Fibroblast of skin of left quadriceps (primary cell): ENCODE results near the gene SHMT1.
A peak's percentile ranks its signal among the peaks of the same experiment; 100 is the strongest.
"Not testable (repeated sequence)": the region's sequence is repeated elsewhere in the genome, so short reads cannot be mapped to it uniquely, and the experiment has no call there.

Experiments used
- DNase-seq, 2 experiments: peaks; one replicate each; pipeline ENCODE4 v3.0.0-alpha.2; 2013; ENCODE audit warnings: low read depth in 2 of 2

The SHMT1 gene

GRCh38 chr17:18363101-18364049, at the start of gene SHMT1:
Gene SHMT1, minus strand, starts transcription at chr17:18363550. Its CDS starts 7,569 bp downstream, at chr17:18355981.
- DNase-seq, result peak; percentile 48 to 57

GRCh38 chr17:18412001-18412538, 48.7 kb upstream of the SHMT1 start:
- not testable (repeated sequence) for DNase-seq

GRCh38 chr17:18411377-18411864, 48.1 kb upstream of the SHMT1 start:
- peak; percentile 6 to 20 for DNase-seq

- DNase-seq, result not testable (repeated sequence)
These were observed 47.4 kb upstream of the SHMT1 start for GRCh38 chr17:18410736-18411135.

- not testable (repeated sequence) for DNase-seq
These were observed 46.0 kb upstream of the SHMT1 start for GRCh38 chr17:18409321-18409720.

- not testable (repeated sequence) for DNase-seq
These were observed 45.6 kb upstream of the SHMT1 start for GRCh38 chr17:18408906-18409305.

- not testable (repeated sequence) for DNase-seq
These were observed 40.3 kb upstream of the SHMT1 start for GRCh38 chr17:18403604-18404003.

- not testable (repeated sequence) for DNase-seq
These were observed 39.8 kb upstream of the SHMT1 start for GRCh38 chr17:18403166-18403565.

- not testable (repeated sequence) for DNase-seq
These were observed 38.7 kb upstream of the SHMT1 start for GRCh38 chr17:18401872-18402590.

GRCh38 chr17:18388728-18389127, 25.4 kb upstream of the SHMT1 start:
- not testable (repeated sequence) for DNase-seq

- not testable (repeated sequence) for DNase-seq
These were observed 24.9 kb upstream of the SHMT1 start for GRCh38 chr17:18388266-18388665.

GRCh38 chr17:18387583-18387982, 24.2 kb upstream of the SHMT1 start:
- DNase-seq, result not testable (repeated sequence)

- not testable (repeated sequence) for DNase-seq
These were observed 20.9 kb upstream of the SHMT1 start for GRCh38 chr17:18384271-18384670.

- not testable (repeated sequence) for DNase-seq
These were observed 19.7 kb upstream of the SHMT1 start for GRCh38 chr17:18383079-18383481.

- no peak for DNase-seq
These were observed 19.2 kb upstream of the SHMT1 start for GRCh38 chr17:18382441-18383078.

GRCh38 chr17:18381953-18382245, 18.5 kb upstream of the SHMT1 start:
- no peak for DNase-seq

GRCh38 chr17:18381158-18381952, 18.0 kb upstream of the SHMT1 start:
- DNase-seq, result no peak

GRCh38 chr17:18380471-18381157, 17.3 kb upstream of the SHMT1 start:
- DNase-seq, result no peak

- DNase-seq, result no peak
These were observed 16.1 kb upstream of the SHMT1 start for GRCh38 chr17:18379246-18380146.
